DND-41 (cell line): ENCODE measurements around the gene KIAA1671.

Experiments used
- ATAC-seq: fragments of 200-7000 bp; cut with Tn5 transposase; 3 replicates; pipeline ENCODE4 v1.9.1; 2021; ENCODE audit warnings: low read depth; ENCODE audit not compliant: insufficient read depth
- DNase-seq: peaks from one replicate; pipeline ENCODE4 v3.0.0-alpha.2; 2020
- H2AFZ ChIP-seq: 2 replicates; pipeline ENCODE4 v1.6.0; 2012; ENCODE audit warnings: low read depth, low read length
- H3K27ac ChIP-seq: 2 replicates; pipeline ENCODE4 v1.5.1; 2012; ENCODE audit warnings: low read length, inconsistent platforms
- H3K27me3 ChIP-seq: fragments of 200-600 bp; sonication (generic); 2 replicates; pipeline ENCODE4 v1.6.0; 2012; ENCODE audit warnings: low read length, mild to moderate bottlenecking, inconsistent platforms; ENCODE audit not compliant: insufficient read depth, poor library complexity
- H3K36me3 ChIP-seq: 2 replicates; pipeline ENCODE4 v1.5.1; 2012; ENCODE audit warnings: low read length, inconsistent platforms; ENCODE audit not compliant: insufficient read depth
- H3K4me1 ChIP-seq: 2 replicates; pipeline ENCODE4 v1.5.1; 2012; ENCODE audit warnings: mild to moderate bottlenecking, low read length; ENCODE audit not compliant: insufficient read depth
- H3K4me2 ChIP-seq: 2 replicates; pipeline ENCODE4 v1.6.0; 2012; ENCODE audit warnings: mild to moderate bottlenecking, moderate library complexity, low read length, inconsistent platforms; ENCODE audit not compliant: insufficient read depth
- H3K4me3 ChIP-seq, 2 experiments: fragments of 200-600 bp in 1 of 2; shearing (Covaris generic) in 1 of 2; 2 replicates each; pipeline ENCODE4 v1.5.1; 2012 to 2016; ENCODE audit warnings: inconsistent platforms in 2 of 2, low read length in 2 of 2, mild to moderate bottlenecking in 2 of 2, low read depth in 1 of 2, moderate library complexity in 1 of 2
- H3K79me2 ChIP-seq: 2 replicates; pipeline ENCODE4 v1.6.0; 2012; ENCODE audit warnings: low read length, inconsistent platforms; ENCODE audit not compliant: insufficient read depth
- H3K9ac ChIP-seq: 2 replicates; pipeline ENCODE4 v1.6.0; 2012; ENCODE audit warnings: low read depth, mild to moderate bottlenecking, inconsistent platforms, low read length, moderate library complexity
- H3K9me3 ChIP-seq: 2 replicates; pipeline ENCODE4 v1.5.1; 2012; ENCODE audit warnings: low read length, moderate library complexity, mild to moderate bottlenecking, inconsistent platforms; ENCODE audit not compliant: insufficient read depth, severe bottlenecking
- H4K20me1 ChIP-seq: 2 replicates; pipeline ENCODE4 v1.6.0; 2012; ENCODE audit warnings: low read length; ENCODE audit not compliant: insufficient read depth
- EZH2 ChIP-seq: IDR thresholded peaks from 3 replicates; pipeline ENCODE4 v1.6.1; 2012; ENCODE audit warnings: borderline replicate concordance, low read depth, mild to moderate bottlenecking, moderate library complexity, low read length, inconsistent platforms; ENCODE audit not compliant: severe bottlenecking
- TF ChIP-seq, protein P1 (sequence below): IDR thresholded peaks from 2 replicates; pipeline ENCODE4 v1.5.1; 2012; ENCODE audit warnings: borderline replicate concordance, low read length, moderate library complexity, mild to moderate bottlenecking; ENCODE audit not compliant: poor library complexity, severe bottlenecking; ENCODE audit errors: extremely low read depth

The KIAA1671 gene

DNA sequence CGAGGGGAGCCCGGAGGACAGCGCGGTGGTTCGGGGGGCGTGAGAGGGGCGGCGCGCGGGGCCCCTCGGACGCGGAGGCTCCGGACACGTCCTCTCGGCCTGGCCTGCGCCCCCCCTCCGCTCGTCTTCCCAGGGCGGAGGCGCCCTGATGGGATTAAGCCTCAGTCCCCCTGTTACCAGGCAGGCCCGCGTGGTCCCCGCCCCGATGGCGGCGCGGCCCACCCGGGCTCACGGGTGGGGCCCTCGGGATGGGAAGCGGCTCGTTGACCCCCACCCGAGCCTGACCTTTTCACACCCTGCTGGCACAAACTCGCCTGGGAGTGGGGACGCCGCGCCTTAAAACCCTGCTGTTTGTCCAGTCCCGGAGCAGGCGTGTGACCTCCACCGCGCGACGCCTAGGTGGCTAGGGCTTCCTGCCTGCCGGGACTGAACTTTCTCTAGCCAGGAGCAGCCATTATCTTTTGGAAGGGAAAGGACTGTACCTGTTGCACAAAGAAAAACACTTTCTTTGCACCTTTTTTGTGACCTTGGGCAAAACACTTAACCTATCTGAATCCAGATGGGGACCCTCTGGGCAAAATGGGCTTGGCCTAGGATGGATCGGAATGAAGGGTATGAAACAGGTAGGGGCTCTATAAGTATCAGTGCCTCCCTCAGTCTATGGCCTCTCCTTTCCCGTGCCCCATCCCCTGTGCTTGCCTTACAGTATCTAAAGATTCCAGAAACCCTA, 1.0 kb downstream of the KIAA1671 start:
- Histone ChIP-seq H3K27ac (no peak overlapping the region), H3K4me1 (no peaks in the 10 kb centered on the region), H3K9ac (no peak overlapping the region), H3K36me3 (no peaks in the 10 kb centered on the region), H3K27me3 (no peaks in the 10 kb centered on the region), H3K79me2 (no peaks in the 10 kb centered on the region), H2AFZ (no peak overlapping the region), H3K4me3 (no peak overlapping the region), H3K4me2 (no peak overlapping the region), H4K20me1 (no peaks in the 10 kb centered on the region), H3K9me3 (no peaks in the 10 kb centered on the region)
- DNase-seq (no peak), ATAC-seq (no peak)
- no peak for TF ChIP-seq EZH2
- TF ChIP-seq, protein P1, sequence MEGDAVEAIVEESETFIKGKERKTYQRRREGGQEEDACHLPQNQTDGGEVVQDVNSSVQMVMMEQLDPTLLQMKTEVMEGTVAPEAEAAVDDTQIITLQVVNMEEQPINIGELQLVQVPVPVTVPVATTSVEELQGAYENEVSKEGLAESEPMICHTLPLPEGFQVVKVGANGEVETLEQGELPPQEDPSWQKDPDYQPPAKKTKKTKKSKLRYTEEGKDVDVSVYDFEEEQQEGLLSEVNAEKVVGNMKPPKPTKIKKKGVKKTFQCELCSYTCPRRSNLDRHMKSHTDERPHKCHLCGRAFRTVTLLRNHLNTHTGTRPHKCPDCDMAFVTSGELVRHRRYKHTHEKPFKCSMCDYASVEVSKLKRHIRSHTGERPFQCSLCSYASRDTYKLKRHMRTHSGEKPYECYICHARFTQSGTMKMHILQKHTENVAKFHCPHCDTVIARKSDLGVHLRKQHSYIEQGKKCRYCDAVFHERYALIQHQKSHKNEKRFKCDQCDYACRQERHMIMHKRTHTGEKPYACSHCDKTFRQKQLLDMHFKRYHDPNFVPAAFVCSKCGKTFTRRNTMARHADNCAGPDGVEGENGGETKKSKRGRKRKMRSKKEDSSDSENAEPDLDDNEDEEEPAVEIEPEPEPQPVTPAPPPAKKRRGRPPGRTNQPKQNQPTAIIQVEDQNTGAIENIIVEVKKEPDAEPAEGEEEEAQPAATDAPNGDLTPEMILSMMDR: no peak

DNA sequence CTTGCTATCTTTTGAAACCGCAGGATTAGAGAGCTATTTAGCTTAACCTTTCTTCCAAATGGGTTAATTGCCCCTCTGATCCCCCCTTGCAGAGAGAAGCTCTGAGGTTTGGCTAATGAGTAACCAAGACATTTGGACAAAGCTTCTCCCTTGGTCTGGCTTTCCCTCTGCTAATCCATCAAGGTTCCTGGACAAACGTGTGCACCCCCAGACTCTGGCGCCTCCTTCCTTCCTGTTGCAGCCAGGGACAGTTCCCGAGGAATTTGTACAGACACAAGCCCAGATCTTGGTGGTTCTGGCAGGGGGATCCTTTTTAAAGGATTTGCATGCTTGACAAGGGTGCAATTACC, 1.6 kb downstream of the KIAA1671 start:
- Histone ChIP-seq H3K4me1 (no peaks in the 10 kb centered on the region), H3K27me3 (no peaks in the 10 kb centered on the region), H3K4me3 (no peak overlapping the region), H4K20me1 (no peaks in the 10 kb centered on the region), H3K4me2 (no peak overlapping the region), H3K9me3 (no peaks in the 10 kb centered on the region), H2AFZ (no peak overlapping the region), H3K27ac (no peak overlapping the region), H3K9ac (no peak overlapping the region), H3K36me3 (no peaks in the 10 kb centered on the region), H3K79me2 (no peaks in the 10 kb centered on the region)
- DNase-seq: no peak
- ATAC-seq: no peak
- TF ChIP-seq, protein P1: no peak
- no peak for TF ChIP-seq EZH2

DNA sequence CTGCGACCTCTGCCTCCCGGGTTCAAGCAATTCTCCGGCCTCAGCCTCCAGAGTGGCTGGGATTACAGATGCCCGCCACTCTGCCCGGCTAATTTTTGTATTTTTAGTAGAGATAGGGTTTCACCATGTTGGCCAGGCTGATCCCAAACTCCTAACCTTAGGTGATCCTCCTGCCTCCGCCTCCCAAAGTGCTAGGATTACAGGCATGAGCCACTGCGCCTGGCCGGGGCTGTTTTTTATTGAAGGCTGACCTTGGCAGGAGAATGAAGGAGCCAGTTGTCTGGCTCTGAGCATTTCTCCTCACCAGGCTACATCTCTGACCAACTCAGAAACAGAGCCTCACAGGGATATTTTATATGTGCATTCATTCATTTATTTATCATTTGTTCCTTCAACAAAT, 2.3 kb downstream of the KIAA1671 start:
- H3K27ac ChIP-seq: no peak overlapping the region
- DNase-seq (no peak), ATAC-seq (no peak)
- no peak overlapping the region for H3K4me2 ChIP-seq
- H3K9ac ChIP-seq: no peak overlapping the region
- TF ChIP-seq, protein P1: no peak
- TF ChIP-seq EZH2: no peak
- no peaks in the 10 kb centered on the region for H3K79me2 ChIP-seq
- H3K9me3 ChIP-seq: no peaks in the 10 kb centered on the region
- H3K4me3 ChIP-seq: no peak overlapping the region
- H3K27me3 ChIP-seq: no peaks in the 10 kb centered on the region
- H2AFZ ChIP-seq: no peak overlapping the region
- H3K36me3 ChIP-seq: no peaks in the 10 kb centered on the region
- H4K20me1 ChIP-seq: no peaks in the 10 kb centered on the region
- no peaks in the 10 kb centered on the region for H3K4me1 ChIP-seq

DNA sequence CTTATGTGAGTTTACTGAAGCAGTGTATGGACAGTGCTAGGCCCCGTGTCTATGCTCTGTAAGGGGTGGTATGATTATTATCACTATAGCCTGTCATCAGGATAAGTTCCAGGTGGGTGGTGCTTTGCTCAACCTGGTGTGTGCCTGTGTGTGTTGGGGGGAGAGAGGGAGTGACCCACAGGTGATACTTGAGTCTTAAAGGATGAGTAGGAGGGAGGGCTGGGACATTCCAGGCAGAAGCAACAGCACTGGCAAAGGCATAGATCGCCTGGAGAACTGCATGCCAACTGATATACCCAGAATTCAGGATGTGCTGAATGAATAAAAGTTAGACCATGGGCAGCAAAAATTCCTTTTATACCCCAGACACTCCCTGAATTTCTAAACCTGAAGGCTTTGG, 4.5 kb downstream of the KIAA1671 start:
- Histone ChIP-seq H3K9me3 (no peaks in the 10 kb centered on the region), H3K4me3 (no peak overlapping the region), H3K27ac (no peak overlapping the region), H4K20me1 (no peaks in the 10 kb centered on the region), H2AFZ (no peak overlapping the region), H3K4me1 (no peaks in the 10 kb centered on the region), H3K79me2 (no peaks in the 10 kb centered on the region), H3K27me3 (no peaks in the 10 kb centered on the region), H3K36me3 (no peaks in the 10 kb centered on the region), H3K9ac (no peak overlapping the region), H3K4me2 (no peak overlapping the region)
- DNase-seq (no peak), ATAC-seq (no peak)
- TF ChIP-seq, protein P1: no peak
- no peak for TF ChIP-seq EZH2
